Fibroblast of lung (primary cell): ENCODE data around the gene ZDHHC13. TPM values are rescaled to one million over a fixed set of nuclear protein-coding genes. Genes with fewer than 3 reads are reported as not detected.

ENCODE experiments used
- DNase-seq, 2 donors: peaks; one replicate each; pipeline versions ENCODE4 v3.0.0 to v3.0.0-alpha.2; 2010; ENCODE audit warnings: low read depth in 2 of 2
- H2AFZ ChIP-seq: 2 replicates; pipeline ENCODE4 v1.5.1; 2012; ENCODE audit warnings: low read length, control low read depth, inconsistent platforms
- H3K27ac ChIP-seq: 2 replicates; pipeline ENCODE4 v1.5.1; 2011; ENCODE audit warnings: low read length, control low read depth; ENCODE audit not compliant: insufficient read depth
- H3K27me3 ChIP-seq: 2 replicates; pipeline ENCODE4 v1.5.1; 2011; ENCODE audit warnings: mild to moderate bottlenecking, low read length; ENCODE audit not compliant: control insufficient read depth, insufficient read depth
- H3K36me3 ChIP-seq: 2 replicates; pipeline ENCODE4 v1.5.1; 2011; ENCODE audit warnings: low read length; ENCODE audit not compliant: control insufficient read depth, insufficient read depth
- H3K4me1 ChIP-seq: 2 replicates; pipeline ENCODE4 v1.5.1; 2011; ENCODE audit warnings: low read length; ENCODE audit not compliant: control insufficient read depth, insufficient read depth; ENCODE audit errors: extremely low read depth
- H3K4me2 ChIP-seq: 2 replicates; pipeline ENCODE4 v1.5.1; 2011; ENCODE audit warnings: low read length, control low read depth; ENCODE audit not compliant: insufficient read depth; ENCODE audit errors: extremely low read depth
- H3K4me3 ChIP-seq, 4 experiments: fragments of 200-600 bp in 1 of 4; sonication (generic) in 1 of 4; replicated peaks in 1 of 4; 2 replicates each; pipeline ENCODE4 v1.5.1; 2011 to 2016; ENCODE audit warnings: low read length in 4 of 4, low read depth in 3 of 4, mild to moderate bottlenecking in 3 of 4, control low read depth in 2 of 4, inconsistent platforms in 1 of 4, mixed read lengths in 1 of 4; ENCODE audit not compliant: insufficient read depth in 1 of 4; ENCODE audit errors: control extremely low read depth in 1 of 4
- H3K79me2 ChIP-seq: 2 replicates; pipeline ENCODE4 v1.5.1; 2012; ENCODE audit warnings: mild to moderate bottlenecking, low read length, inconsistent platforms; ENCODE audit not compliant: control insufficient read depth, insufficient read depth
- H3K9ac ChIP-seq: 2 replicates; pipeline ENCODE4 v1.5.1; 2011; ENCODE audit warnings: mild to moderate bottlenecking, low read length, control low read depth; ENCODE audit not compliant: insufficient read depth
- H3K9me3 ChIP-seq: 2 replicates; pipeline ENCODE4 v1.5.1; 2012; ENCODE audit warnings: low read depth, low read length; ENCODE audit not compliant: control insufficient read depth, insufficient read depth
- H4K20me1 ChIP-seq: 2 replicates; pipeline ENCODE4 v1.5.1; 2011; ENCODE audit warnings: low read length; ENCODE audit not compliant: control insufficient read depth, insufficient read depth; ENCODE audit errors: extremely low read depth
- EZH2 ChIP-seq: IDR thresholded peaks from 2 replicates; pipeline ENCODE4 v1.5.1; 2012; ENCODE audit warnings: low read length, control low read depth, mild to moderate bottlenecking; ENCODE audit errors: missing control alignments
- polyA plus RNA-seq, 2 donors: library from polyadenylated mRNA; depleted of rRNA in 1 of 2; stranded (reverse) in 1 of 2; unstranded in 1 of 2; fragments of >200 nt; gene quantifications; 2 replicates each; pipeline ENCODE4 v1.2.1, GENCODE V29; 2011 to 2012; ENCODE audit warnings: missing spikeins in 1 of 2
- total RNA-seq: library from RNA; depleted of rRNA; stranded (reverse); fragments of >200 nt; gene quantifications from 2 replicates; pipeline ENCODE4 v1.2.1, GENCODE V29; 2014
- TF ChIP-seq, protein P1 (sequence below), 2 donors: IDR thresholded peaks in 1 of 2; conservative IDR thresholded peaks in 1 of 2; 1 replicate in 1 of 2; 2 replicates in 1 of 2; pipeline ENCODE4 v1.5.1; 2011 to 2012; ENCODE audit warnings: low read length in 2 of 2, control low read depth in 1 of 2, inconsistent platforms in 1 of 2, low read depth in 1 of 2, mild to moderate bottlenecking in 1 of 2

The ZDHHC13 gene
- total and polyA plus RNA-seq, 2 donors (not counting 1 experiment from before 2014, with no cell fraction given): 11.1 to 16.1 TPM

DNA sequence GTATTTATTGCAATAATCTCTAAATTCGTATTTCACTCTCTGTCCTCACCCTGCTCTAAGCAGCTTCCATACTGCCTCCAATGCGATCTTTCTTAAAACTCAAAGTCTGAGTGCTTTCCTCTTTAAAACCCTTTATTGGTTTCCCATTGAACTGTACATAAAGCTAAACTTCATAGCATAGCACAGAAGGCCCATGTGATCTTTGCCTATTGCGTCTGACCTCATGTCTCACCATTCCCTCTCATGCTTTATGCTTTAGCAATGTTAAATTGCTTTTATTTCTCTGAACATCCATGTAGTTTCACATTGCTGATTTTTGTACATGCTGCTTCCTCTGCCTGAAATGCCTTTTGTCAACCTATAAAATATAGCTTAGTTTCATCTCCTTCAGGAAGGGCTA lies 28.4 kb downstream of the ZDHHC13 start:
- Histone ChIP-seq H3K9me3 (no peaks in the 10 kb centered on the region), H3K79me2 (no peaks in the 10 kb centered on the region), H3K4me2 (no peak overlapping the region), H3K4me1 (no peaks in the 10 kb centered on the region), H3K27ac (no peak overlapping the region), H3K36me3 (no peaks in the 10 kb centered on the region), H3K4me3 (no peak overlapping the region), H4K20me1 (no peaks in the 10 kb centered on the region), H3K9ac (no peak overlapping the region), H3K27me3 (no peaks in the 10 kb centered on the region), H2AFZ (no peak overlapping the region)
- TF ChIP-seq EZH2: no peak
- TF ChIP-seq, protein P1, sequence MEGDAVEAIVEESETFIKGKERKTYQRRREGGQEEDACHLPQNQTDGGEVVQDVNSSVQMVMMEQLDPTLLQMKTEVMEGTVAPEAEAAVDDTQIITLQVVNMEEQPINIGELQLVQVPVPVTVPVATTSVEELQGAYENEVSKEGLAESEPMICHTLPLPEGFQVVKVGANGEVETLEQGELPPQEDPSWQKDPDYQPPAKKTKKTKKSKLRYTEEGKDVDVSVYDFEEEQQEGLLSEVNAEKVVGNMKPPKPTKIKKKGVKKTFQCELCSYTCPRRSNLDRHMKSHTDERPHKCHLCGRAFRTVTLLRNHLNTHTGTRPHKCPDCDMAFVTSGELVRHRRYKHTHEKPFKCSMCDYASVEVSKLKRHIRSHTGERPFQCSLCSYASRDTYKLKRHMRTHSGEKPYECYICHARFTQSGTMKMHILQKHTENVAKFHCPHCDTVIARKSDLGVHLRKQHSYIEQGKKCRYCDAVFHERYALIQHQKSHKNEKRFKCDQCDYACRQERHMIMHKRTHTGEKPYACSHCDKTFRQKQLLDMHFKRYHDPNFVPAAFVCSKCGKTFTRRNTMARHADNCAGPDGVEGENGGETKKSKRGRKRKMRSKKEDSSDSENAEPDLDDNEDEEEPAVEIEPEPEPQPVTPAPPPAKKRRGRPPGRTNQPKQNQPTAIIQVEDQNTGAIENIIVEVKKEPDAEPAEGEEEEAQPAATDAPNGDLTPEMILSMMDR (conservative IDR thresholded peaks at IDR 0.05 in 1 of 2, IDR thresholded peaks at IDR 0.05 in 1 of 2; ENCODE audit: low read depth in 1 of 2, low read length in 2 of 2): no peak
- no peak for DNase-seq

DNA sequence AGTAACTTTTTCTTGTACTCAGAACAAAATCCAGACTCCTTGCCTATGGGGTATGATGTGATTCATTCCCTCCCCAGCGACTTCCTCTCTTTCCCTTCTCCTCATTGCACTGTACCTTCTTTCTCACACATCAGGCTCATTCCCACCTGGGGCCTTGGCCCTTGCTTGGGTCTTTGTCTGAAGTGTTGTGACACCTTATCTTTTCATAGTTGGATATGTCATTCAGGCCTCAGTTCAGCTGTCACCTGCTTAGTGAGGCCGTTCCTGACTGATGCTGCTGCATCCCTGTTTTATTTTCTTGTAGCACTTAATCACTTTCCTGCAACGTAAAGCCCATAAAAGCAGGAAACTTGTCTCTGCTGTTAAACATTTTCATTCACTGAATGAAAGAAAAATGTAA lies 39.9 kb downstream of the ZDHHC13 start:
- Histone ChIP-seq H3K4me1 (no peaks in the 10 kb centered on the region), H4K20me1 (no peaks in the 10 kb centered on the region), H3K27me3 (no peaks in the 10 kb centered on the region), H3K36me3 (no peaks in the 10 kb centered on the region), H3K4me3 (no peak overlapping the region), H3K79me2 (no peaks in the 10 kb centered on the region), H3K9me3 (no peaks in the 10 kb centered on the region), H3K4me2 (no peak overlapping the region), H2AFZ (no peak overlapping the region), H3K9ac (no peak overlapping the region), H3K27ac (no peak overlapping the region)
- DNase-seq: no peak
- TF ChIP-seq, protein P1 (conservative IDR thresholded peaks at IDR 0.05 in 1 of 2, IDR thresholded peaks at IDR 0.05 in 1 of 2; ENCODE audit: low read depth in 1 of 2, low read length in 2 of 2): no peak
- no peak for TF ChIP-seq EZH2

DNA sequence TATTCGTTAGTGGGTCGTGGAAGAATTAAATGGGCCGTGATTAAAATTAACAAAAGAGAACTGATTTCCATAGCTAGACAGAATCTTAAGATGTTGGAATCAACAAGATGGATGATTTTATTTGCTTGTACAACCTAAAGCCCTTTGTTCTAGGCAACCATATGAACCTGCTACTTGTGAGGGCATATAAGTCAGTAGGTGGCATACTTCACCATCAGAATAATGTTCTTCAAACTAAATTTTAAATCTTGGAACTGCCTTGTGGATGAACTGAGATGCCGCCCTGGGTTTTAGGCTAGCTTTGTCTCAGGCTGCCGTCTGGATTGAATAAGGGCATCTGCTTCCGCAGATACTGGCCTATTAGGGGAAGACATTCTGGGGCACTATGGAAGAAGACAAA lies 43.9 kb downstream of the ZDHHC13 start:
- no peaks in the 10 kb centered on the region for H3K9me3 ChIP-seq
- peak; percentile 2 to 5 for DNase-seq
- H3K4me2 ChIP-seq: no peak overlapping the region

More for the DNA sequence above, 43.9 kb downstream of the ZDHHC13 start:
- no peaks in the 10 kb centered on the region for H3K36me3 ChIP-seq
- H3K27me3 ChIP-seq: no peaks in the 10 kb centered on the region
- H3K27ac ChIP-seq: no peak overlapping the region
- H3K4me3 ChIP-seq: no peak overlapping the region
- no peak overlapping the region for H3K9ac ChIP-seq
- H4K20me1 ChIP-seq: no peaks in the 10 kb centered on the region
- no peak overlapping the region for H2AFZ ChIP-seq
- TF ChIP-seq, protein P1 (conservative IDR thresholded peaks at IDR 0.05 in 1 of 2, IDR thresholded peaks at IDR 0.05 in 1 of 2; ENCODE audit: low read depth in 1 of 2, low read length in 2 of 2): no peak
- TF ChIP-seq EZH2: no peak
- no peaks in the 10 kb centered on the region for H3K4me1 ChIP-seq
- H3K79me2 ChIP-seq: no peaks in the 10 kb centered on the region
